Mucosa of descending colon (tissue), 3 donors: ENCODE data around the gene CLCNKA. TPM values are rescaled to one million over a fixed set of nuclear protein-coding genes. Genes with fewer than 3 reads are reported as not detected.

Experiments used
- ATAC-seq: fragments of 200-7000 bp; cut with Tn5 transposase; one replicate; pipeline ENCODE4 v1.9.1; 2020; ENCODE audit warnings: mild to moderate bottlenecking, moderate library complexity
- DNase-seq, 3 donors: peaks; one replicate each; pipeline ENCODE4 v3.0.0-alpha.2; 2020
- H3K36me3 ChIP-seq: fragments of 200-600 bp; one replicate; pipeline ENCODE4 v1.8.0; 2021; ENCODE audit warnings: low read depth, mild to moderate bottlenecking
- H3K4me1 ChIP-seq: fragments of 200-600 bp; one replicate; pipeline ENCODE4 v1.8.0; 2021; ENCODE audit warnings: low read depth, mild to moderate bottlenecking
- H3K4me3 ChIP-seq: fragments of 200-600 bp; one replicate; pipeline ENCODE4 v1.8.0; 2021; ENCODE audit warnings: mild to moderate bottlenecking
- H3K9me3 ChIP-seq: fragments of 200-600 bp; one replicate; pipeline ENCODE4 v1.8.0; 2021; ENCODE audit warnings: mild to moderate bottlenecking
- CTCF ChIP-seq: fragments of 200-600 bp; IDR thresholded peaks from one replicate; pipeline ENCODE4 v1.8.0; 2022; ENCODE audit warnings: antibody characterized with exemption, mild to moderate bottlenecking
- intact Hi-C, 2 donors: fragments of 100-400 bp; cut with DNase I in 1 of 2; cut with micrococcal nuclease in 1 of 2; formaldehyde crosslinking; loops; one replicate each; pipeline versions ENCODE4 v1.11.0 to v1.11.1; 2022; cut with DNase I, micrococcal nuclease
- total RNA-seq, 3 donors: library from RNA; stranded (reverse); fragmentation: NEBNext Ultra II Directional in 2 of 3; extraction: Animal tissue kit (Norgen Biotek cat#: 25700) in 2 of 3; gene quantifications; one replicate each; pipeline versions ENCODE4 v1.2.1 to v1.2.4, GENCODE V29; 2021 to 2023
- donor health status: DM: no; HTN: no; CAD: no; lungs with moderate emphysema.
- donor health status: DM: no; HTN: no; CAD: no.
- donor health status: DM: no; HTN: yes; CAD: no.

The CLCNKA gene
- total RNA-seq, 3 donors from 2014 or later: 1.3 to 3.4 TPM; not detected in 1

GRCh38 chr1:16065269-16065576 is 43.4 kb downstream of the CLCNKA start:
- H3K4me3 ChIP-seq: no peak overlapping the region
- DNase-seq (no peak), ATAC-seq (no peak)
- H3K4me1 ChIP-seq: no peaks in the 10 kb centered on the region
- no peaks in the 10 kb centered on the region for H3K9me3 ChIP-seq
- intact Hi-C loops: no loop called here
- no peak for TF ChIP-seq CTCF
- no peaks in the 10 kb centered on the region for H3K36me3 ChIP-seq

GRCh38 chr1:16066245-16066644 is 44.4 kb downstream of the CLCNKA start:
- Histone ChIP-seq H3K4me3 (no peak overlapping the region), H3K9me3 (no peaks in the 10 kb centered on the region), H3K4me1 (no peaks in the 10 kb centered on the region), H3K36me3 (no peaks in the 10 kb centered on the region)
- ATAC-seq: no peak
- no peak for DNase-seq
- no peak for TF ChIP-seq CTCF
- intact Hi-C loops: no loop called here

GRCh38 chr1:16067127-16067768 is 45.4 kb downstream of the CLCNKA start:
- TF ChIP-seq CTCF: no peak
- Histone ChIP-seq H3K9me3 (no peaks in the 10 kb centered on the region), H3K36me3 (no peaks in the 10 kb centered on the region), H3K4me1 (no peaks in the 10 kb centered on the region), H3K4me3 (no peak overlapping the region)
- intact Hi-C loops: no loop called here
- peak; percentile 48 to 70 (median 67) for DNase-seq
- ATAC-seq: peak; percentile 86

- Histone ChIP-seq H3K4me1 (peaks cover under 1% of the 10 kb centered on the region), H3K36me3 (no peaks in the 10 kb centered on the region), H3K4me3 (no peak overlapping the region), H3K9me3 (no peaks in the 10 kb centered on the region)
- TF ChIP-seq CTCF: no peak
- DNase-seq (no peak), ATAC-seq (no peak)
- intact Hi-C loops: no loop called here
These were observed 46.1 kb downstream of the CLCNKA start for GRCh38 chr1:16067933-16068332.

- peaks cover 4% of the 10 kb centered on the region for H3K4me1 ChIP-seq
- H3K9me3 ChIP-seq: no peaks in the 10 kb centered on the region
- TF ChIP-seq CTCF: no peak
- intact Hi-C loops: no loop called here
- no peaks in the 10 kb centered on the region for H3K36me3 ChIP-seq
- DNase-seq: no peak
- H3K4me3 ChIP-seq: no peak overlapping the region
- ATAC-seq: peak; percentile 42
These were observed 46.8 kb downstream of the CLCNKA start for GRCh38 chr1:16068356-16069270.
